Tongue (tissue), 2 donors: Measurements from ENCODE around the gene ATG101. TPM values are rescaled to one million over a fixed set of nuclear protein-coding genes. Genes with fewer than 3 reads are reported as not detected.

Experiments used
- DNase-seq: peaks from one replicate; pipeline ENCODE4 v3.0.0-alpha.2; 2015
- total RNA-seq: library from RNA; depleted of rRNA; stranded (reverse); fragments of >200 nt; gene quantifications from one replicate; pipeline ENCODE4 v1.2.3, GENCODE V29; 2014

ATG101 gene
- total RNA-seq, 1 donor from 2014 or later, result 30.3 TPM

- no peak for DNase-seq
These were observed 11.9 kb upstream of the ATG101 start for GRCh38 chr12:52057638-52058576.

- DNase-seq, result peak; percentile 88
These were observed 11.0 kb upstream of the ATG101 start for GRCh38 chr12:52058631-52059361.

DNA sequence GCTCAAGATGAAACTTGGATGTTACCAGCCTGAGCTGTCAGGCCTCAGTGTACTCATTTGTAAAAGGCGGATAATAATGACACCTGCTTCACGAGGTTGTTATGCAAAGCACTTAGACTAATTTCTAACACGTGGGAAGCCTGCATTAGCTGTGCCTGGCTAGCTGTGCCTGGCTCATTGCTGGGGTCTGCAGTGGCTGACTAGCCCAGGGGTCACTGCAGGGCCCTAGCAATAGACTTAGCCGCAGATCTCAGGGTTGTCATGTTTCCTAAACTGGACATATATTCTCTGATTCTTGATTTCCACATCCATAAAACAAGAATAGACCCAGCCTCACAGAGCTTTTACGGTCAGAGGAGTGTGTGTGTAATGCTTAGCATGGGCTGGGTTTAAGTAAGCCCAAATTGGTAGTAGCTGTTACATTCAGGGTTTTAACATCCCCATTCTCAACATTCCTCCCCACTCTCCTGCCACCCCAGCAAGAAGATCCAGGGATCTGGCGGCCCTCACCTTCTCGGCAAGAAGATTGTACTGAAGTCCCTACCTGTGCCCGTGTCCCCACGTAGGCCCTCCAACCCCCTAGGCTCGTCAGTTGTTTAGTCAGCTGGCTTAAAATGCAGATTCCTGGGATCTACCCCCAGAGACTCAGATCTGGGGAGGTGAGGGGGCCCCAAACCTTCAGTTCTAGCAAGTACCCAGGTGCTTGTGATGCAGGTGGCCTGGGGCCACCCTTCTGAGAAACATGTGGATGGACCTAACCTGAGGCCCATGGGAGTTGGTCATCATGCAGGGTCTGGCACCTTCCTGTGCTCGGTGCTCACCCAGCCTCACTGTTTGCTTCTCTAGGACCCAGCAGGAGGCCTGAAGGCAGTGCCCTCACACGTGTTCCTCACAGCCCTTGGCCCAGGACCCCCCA is 9.9 kb upstream of the ATG101 start:
- no peak for DNase-seq

- no peak for DNase-seq
These were observed 9.1 kb upstream of the ATG101 start for GRCh38 chr12:52060498-52061177.

GRCh38 chr12:52061470-52062166 is 8.2 kb upstream of the ATG101 start:
- DNase-seq, result peak; percentile 56

GRCh38 chr12:52062167-52063081 is 7.4 kb upstream of the ATG101 start:
- DNase-seq, result no peak

- DNase-seq, result no peak
These were observed 6.5 kb upstream of the ATG101 start for GRCh38 chr12:52063082-52063924.

DNA sequence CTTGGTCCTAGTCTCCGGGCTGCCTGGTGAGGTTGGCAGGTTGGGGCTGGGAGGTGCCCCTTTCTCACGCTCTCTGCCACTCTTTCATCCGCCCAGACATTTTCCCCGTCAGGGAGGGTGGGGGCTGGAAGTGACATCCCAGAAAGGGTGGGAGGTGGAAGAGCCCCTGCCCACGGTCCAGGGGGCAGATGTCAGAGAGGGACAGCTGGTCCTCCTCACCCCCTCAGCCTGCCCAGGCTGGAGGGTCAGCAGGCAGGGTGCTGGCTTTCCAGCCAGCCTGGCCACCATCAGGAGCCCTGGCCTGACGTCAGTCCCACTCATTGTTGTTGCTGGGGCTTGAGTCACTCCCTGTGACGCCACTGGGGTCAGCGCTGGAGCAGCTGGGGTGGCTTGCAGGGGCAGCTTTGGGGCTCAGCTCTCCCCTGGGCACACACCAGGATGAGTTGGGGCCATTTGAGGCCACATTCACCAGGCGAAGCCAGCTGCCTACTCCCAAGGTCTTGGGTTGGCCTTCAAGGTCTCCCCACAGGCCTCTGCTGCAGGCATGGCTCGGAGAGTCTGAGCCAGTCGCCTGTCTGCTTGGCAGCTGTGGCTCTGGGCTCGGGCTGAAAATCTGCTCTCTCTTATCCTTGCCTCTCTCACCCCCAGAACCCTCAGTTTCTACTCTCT is 5.7 kb upstream of the ATG101 start:
- DNase-seq, result no peak

GRCh38 chr12:52066346-52067080 is 3.3 kb upstream of the ATG101 start:
- DNase-seq, result no peak

DNA sequence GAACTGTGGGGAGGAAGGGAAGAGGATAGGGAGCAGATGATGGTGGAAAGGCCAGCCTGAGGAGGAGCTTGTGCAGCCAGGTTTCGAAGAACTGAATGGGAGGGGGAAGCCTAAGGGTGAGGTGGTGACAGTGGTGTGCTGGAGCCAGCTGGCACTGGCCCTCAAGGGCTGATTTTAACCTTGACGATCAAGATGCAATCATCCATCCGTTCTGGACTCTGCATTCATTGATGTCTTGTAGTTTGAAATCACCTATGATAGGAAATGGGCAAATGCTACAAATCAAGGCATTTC is 2.8 kb upstream of the ATG101 start:
- no peak for DNase-seq

DNA sequence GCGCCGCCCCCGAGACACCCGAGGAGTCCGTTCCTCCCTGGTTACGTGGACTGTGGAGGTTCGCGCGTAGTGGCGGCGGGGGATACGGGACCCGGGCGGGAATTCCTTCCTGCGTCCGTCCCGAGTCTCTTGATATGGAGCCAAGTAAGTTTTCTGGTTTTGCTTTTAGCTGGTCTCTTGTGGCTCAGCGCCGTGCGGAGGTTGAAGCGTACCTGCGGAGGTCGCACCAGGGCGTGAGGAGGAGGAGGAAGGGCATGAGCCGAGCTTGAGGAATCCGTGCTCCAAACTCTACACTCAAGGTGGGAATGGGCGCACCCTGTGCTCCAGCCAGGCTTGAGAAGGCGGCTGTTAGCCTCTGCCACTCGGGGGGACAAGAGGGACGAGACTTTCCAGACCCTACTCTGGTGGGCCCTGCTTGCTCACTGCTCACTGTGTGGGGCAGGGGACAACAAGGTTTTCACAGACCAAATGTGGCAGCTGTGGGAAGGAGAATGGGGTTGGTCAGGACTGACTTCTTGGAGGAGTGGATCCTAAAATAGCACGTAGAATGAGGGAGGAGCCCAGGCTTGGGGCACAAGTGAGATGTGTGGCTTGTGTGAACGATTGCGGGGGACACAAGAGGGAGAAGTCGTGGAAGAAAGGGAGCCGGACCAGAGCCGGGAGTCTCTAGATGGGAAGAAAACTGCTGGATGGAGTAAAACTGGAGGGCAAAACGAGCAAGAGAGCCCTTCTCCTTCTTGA is 577 bp downstream of the ATG101 start:
- no peak for DNase-seq

- DNase-seq, result no peak
These were observed 4.0 kb downstream of the ATG101 start for GRCh38 chr12:52073531-52074381.

DNA sequence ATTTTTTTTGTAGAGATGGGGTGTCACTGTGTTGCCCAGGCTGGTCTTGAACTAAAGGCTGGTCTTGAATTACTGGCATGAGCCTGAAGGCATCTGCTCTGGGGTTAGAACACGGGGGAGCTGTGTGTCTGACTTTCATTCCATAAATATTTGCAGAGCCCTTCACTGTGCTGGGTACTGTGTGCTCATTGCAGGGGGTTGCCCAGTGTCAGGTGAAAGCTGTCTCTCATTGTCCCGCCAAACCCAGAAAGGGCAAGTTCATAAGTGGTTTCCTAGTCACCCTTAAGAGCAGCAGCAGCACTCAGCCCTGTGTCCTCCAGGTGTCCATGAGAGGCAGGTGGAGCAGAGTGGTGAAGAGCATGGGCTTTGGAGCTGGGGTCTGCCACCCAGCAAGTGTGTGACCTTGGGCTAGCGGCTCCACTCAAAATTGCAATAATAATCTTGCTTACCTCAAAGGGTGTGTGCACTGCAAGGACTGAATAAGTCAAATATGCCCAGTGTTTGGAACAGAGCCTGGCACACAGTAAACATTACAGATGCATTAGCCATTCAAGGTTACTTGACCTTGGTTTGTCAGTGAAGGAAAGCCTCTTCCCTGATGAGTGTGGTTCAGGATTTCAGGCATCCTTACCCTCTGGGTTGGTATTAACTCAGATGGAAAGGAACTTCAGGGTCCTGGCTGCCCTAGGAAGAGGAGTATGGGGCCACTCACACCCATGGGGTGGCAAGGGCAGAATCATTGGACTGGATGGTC is 5.4 kb downstream of the ATG101 start:
- no peak for DNase-seq

DNA sequence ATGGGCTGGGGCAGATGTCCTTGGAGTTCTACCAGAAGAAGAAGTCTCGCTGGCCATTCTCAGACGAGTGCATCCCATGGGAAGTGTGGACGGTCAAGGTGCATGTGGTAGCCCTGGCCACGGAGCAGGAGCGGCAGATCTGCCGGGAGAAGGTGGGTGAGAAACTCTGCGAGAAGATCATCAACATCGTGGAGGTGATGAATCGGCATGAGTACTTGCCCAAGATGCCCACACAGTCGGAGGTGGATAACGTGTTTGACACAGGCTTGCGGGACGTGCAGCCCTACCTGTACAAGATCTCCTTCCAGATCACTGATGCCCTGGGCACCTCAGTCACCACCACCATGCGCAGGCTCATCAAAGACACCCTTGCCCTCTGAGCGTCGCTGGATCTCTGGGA is 7.0 kb downstream of the ATG101 start:
- DNase-seq, result no peak

GRCh38 chr12:52078276-52078675 is 8.5 kb downstream of the ATG101 start:
- DNase-seq, result no peak
